Body of pancreas (tissue), 4 donors: ENCODE data around the gene ASGR1. TPM values are rescaled to one million over a fixed set of nuclear protein-coding genes. Genes with fewer than 3 reads are reported as not detected.

Experiments used
- ATAC-seq: fragments of 150-250 bp; one replicate; pipeline ENCODE4 v1.9.1; 2016
- DNase-seq, 4 donors: peaks; one replicate each; pipeline ENCODE4 v3.0.0-alpha.2; 2019
- H3K27ac ChIP-seq, 4 donors: fragments of 200-600 bp; sonication (generic); 1 replicate in 3 of 4; 2 replicates in 1 of 4; pipeline versions ENCODE4 v1.5.1 to v1.6.1; 2016 to 2019; ENCODE audit warnings: mild to moderate bottlenecking in 1 of 4, mixed read lengths in 1 of 4, moderate library complexity in 1 of 4
- H3K27me3 ChIP-seq, 2 donors: fragments of 200-600 bp; sonication (generic); one replicate each; pipeline ENCODE4 v1.6.0; 2016; ENCODE audit warnings: mild to moderate bottlenecking in 1 of 2
- H3K36me3 ChIP-seq, 2 donors: fragments of 200-600 bp; sonication (generic); replicated peaks in 1 of 2; 2 replicates each; pipeline ENCODE4 v1.5.1; 2016; ENCODE audit warnings: low read depth in 2 of 2; ENCODE audit not compliant: insufficient read depth in 1 of 2
- H3K4me1 ChIP-seq: fragments of 200-600 bp; sonication (generic); one replicate; pipeline ENCODE4 v1.6.0; 2016
- H3K4me3 ChIP-seq, 2 donors: fragments of 200-600 bp; sonication (generic); 1 replicate in 1 of 2; 2 replicates in 1 of 2; pipeline ENCODE4 v1.5.1; 2016 to 2019
- H3K9me3 ChIP-seq, 3 donors: fragments of 200-600 bp; sonication (generic); 1 replicate in 2 of 3; 2 replicates in 1 of 3; pipeline ENCODE4 v1.5.1; 2016
- POLR2A ChIP-seq, 3 donors: fragments of 450-650 bp; IDR thresholded peaks; one replicate each; pipeline ENCODE4 v1.6.1; 2016; ENCODE audit warnings: antibody characterized with exemption in 3 of 3, mild to moderate bottlenecking in 2 of 3
- WGBS, 2 donors: methylation state at CpG; one replicate each; pipeline ENCODE4 v1.1.5; 2017; 5-methylcytosine and 5-hydroxymethylcytosine counted together
- intact Hi-C: fragments of 100-400 bp; cut with DNase I; formaldehyde crosslinking; loops from one replicate; pipeline ENCODE4 v1.15.1; 2023
- total RNA-seq, 2 donors: library from RNA; depleted of rRNA; stranded (reverse); fragments of >200 nt; gene quantifications; one replicate each; pipeline ENCODE4 v1.1.0, GENCODE V29; 2016
- TF ChIP-seq, protein P1 (sequence below), 7 experiments: fragments of 450-650 bp in 4 of 7; fragments of 200-600 bp in 3 of 7; sonication (generic) in 3 of 7; IDR thresholded peaks; one replicate each; pipeline ENCODE4 v1.5.1; 2016 to 2019; ENCODE audit warnings: antibody characterized with exemption in 7 of 7

Gene ASGR1
- total RNA-seq, 2 donors from 2014 or later = 4.6 TPM; not detected in 1

DNA sequence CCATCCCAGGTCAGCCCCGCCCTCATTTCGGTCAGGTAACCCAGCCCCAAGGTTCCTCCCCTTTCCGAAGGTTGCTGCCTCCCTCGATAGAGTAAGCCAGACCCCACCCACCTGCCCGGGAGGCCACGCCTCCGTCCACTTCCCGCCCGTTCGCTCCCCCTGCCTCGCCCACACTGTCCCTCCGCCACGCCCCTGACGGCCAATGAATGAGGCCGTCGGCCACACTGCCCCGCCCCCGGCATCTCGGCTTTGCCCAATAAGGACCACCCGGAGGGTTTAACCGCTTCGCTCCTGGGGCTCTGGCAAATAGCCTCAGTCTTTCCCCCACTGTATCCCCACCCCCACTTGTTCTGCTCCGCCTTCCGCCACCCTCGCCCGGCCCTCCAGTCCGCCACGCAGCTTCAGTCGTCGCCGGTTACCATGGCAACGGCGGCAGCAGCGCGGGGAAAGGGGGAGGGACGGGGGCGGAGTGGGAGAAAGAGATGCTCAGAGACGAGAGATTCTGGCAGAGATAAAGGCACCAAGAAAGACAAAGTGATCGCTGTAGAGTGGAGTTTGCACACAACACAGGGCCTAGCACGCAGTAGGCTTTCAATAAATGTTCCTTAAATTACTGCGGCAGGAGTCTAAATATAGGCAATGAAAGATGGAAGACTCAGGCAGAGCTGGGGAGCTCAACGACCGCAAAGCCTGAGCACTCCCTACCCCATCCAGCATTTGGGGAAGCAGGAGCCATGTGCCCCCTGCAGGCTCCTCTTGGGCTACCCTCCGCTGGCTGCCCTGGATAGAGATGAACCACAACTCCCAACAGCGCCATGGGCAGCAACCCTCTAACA is 35.3 kb upstream of the ASGR1 start:
- H3K36me3 ChIP-seq = no peaks in the 10 kb centered on the region
- no peaks in the 10 kb centered on the region for H3K27me3 ChIP-seq
- intact Hi-C loops = no loop called here
- TF ChIP-seq, protein P1, sequence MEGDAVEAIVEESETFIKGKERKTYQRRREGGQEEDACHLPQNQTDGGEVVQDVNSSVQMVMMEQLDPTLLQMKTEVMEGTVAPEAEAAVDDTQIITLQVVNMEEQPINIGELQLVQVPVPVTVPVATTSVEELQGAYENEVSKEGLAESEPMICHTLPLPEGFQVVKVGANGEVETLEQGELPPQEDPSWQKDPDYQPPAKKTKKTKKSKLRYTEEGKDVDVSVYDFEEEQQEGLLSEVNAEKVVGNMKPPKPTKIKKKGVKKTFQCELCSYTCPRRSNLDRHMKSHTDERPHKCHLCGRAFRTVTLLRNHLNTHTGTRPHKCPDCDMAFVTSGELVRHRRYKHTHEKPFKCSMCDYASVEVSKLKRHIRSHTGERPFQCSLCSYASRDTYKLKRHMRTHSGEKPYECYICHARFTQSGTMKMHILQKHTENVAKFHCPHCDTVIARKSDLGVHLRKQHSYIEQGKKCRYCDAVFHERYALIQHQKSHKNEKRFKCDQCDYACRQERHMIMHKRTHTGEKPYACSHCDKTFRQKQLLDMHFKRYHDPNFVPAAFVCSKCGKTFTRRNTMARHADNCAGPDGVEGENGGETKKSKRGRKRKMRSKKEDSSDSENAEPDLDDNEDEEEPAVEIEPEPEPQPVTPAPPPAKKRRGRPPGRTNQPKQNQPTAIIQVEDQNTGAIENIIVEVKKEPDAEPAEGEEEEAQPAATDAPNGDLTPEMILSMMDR (IDR thresholded peaks at IDR 0.05) = peak in 5 of 7 experiments; percentile 37 to 56 (median 48)
- TF ChIP-seq POLR2A (IDR thresholded peaks at IDR 0.05) = no peak
- H3K4me1 ChIP-seq = peaks cover 45% of the 10 kb centered on the region
- 0 to 1% methylated on average over 22 to 45 of the region's 45 CpGs for WGBS, 2 donors
- DNase-seq = peak; percentile 96 to 98 (median 96)
- no peaks in the 10 kb centered on the region for H3K9me3 ChIP-seq
- peak overlapping the region; percentile 50 to 76 (median 69) for H3K27ac ChIP-seq
- H3K4me3 ChIP-seq = peak overlapping the region; percentile 13 to 18
- ATAC-seq = peak; percentile 85

DNA sequence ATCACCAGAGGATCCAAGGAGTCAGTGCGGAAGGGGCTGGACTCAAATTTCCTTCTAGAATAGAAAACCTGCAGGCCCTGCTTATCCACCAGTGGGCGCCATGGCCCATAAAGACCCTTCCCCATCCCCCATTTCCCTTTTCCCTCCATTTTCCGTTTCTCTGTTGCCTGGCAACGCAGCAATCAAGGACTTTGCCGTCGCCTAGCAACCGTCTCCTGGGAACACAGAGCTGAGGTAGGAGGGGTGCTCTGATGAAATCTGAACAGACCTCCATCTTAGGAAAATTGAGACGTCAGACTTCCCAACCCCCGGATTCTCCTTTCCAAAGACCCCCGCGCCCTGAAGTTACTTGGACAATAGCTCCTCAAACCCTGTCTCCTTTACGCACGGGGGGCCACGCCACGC is 34.7 kb upstream of the ASGR1 start:
- H3K27ac ChIP-seq = peak overlapping the region in 3 of 4 donors; percentile 62 to 76 (median 76)
- DNase-seq = peak; percentile 82 to 93 (median 88)
- peak; percentile 25 for ATAC-seq

DNA sequence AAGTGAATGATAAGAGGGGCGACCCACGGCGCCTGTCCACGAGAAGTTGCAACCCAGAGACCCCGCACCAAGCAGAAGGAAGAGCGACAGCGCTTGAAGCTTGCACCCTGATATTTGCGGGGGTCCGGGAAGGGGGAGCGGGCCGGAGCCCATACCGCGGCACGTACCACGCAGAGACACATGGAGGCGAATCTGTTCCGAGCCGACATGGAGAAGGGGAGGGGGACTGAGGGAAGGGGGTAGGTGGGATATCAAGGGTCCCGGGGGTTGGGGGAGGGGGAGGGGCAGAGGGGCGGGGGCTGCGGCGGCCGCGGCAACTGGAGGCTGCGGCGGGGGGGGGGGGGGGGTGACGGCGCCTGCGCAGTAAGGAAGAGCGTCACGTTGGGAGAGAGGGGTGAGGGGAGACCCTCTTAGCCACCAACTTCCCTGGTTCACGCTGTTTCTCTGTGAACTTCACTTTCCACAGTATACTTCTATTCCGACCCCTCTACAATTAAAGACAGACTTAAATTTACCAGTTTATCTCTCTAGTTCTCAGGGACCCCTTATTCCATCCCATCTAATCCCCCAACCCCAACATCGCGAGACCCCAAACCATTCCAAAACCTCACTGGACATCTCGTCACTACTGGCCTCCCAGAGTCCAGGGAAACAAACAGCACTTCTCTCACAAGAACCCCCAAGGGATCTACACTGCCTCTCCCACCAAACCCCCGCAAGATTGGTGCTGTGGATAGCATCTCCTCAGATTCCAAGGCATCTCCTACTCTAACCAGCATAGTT is 32.5 kb upstream of the ASGR1 start:
- no peaks in the 10 kb centered on the region for H3K27me3 ChIP-seq
- H3K4me3 ChIP-seq = no peak overlapping the region
- H3K4me1 ChIP-seq = peaks cover 27% of the 10 kb centered on the region
- no peak for TF ChIP-seq POLR2A (IDR thresholded peaks at IDR 0.05)
- TF ChIP-seq, protein P1 (IDR thresholded peaks at IDR 0.05) = no peak
- intact Hi-C loops = no loop called here
- no peaks in the 10 kb centered on the region for H3K9me3 ChIP-seq
- H3K27ac ChIP-seq = no peak overlapping the region
- ATAC-seq (no peak), DNase-seq (no peak)
- WGBS, 2 donors = 24 to 36% methylated on average over 23 to 31 of the region's 37 CpGs
- no peaks in the 10 kb centered on the region for H3K36me3 ChIP-seq

More for the DNA sequence above, 34.7 kb upstream of the ASGR1 start:
- TF ChIP-seq, protein P1 (IDR thresholded peaks at IDR 0.05) = peak in 6 of 7 experiments; percentile 18 to 61 (median 42)
- no peak for TF ChIP-seq POLR2A (IDR thresholded peaks at IDR 0.05)
- H3K4me3 ChIP-seq = no peak overlapping the region
- peaks cover 38% of the 10 kb centered on the region for H3K4me1 ChIP-seq
- 2 to 3% methylated on average over 11 to 15 of the region's 15 CpGs for WGBS, 2 donors
- no peaks in the 10 kb centered on the region for H3K36me3 ChIP-seq
- no peaks in the 10 kb centered on the region for H3K27me3 ChIP-seq
- intact Hi-C loops = no loop called here
- H3K9me3 ChIP-seq = no peaks in the 10 kb centered on the region

DNA sequence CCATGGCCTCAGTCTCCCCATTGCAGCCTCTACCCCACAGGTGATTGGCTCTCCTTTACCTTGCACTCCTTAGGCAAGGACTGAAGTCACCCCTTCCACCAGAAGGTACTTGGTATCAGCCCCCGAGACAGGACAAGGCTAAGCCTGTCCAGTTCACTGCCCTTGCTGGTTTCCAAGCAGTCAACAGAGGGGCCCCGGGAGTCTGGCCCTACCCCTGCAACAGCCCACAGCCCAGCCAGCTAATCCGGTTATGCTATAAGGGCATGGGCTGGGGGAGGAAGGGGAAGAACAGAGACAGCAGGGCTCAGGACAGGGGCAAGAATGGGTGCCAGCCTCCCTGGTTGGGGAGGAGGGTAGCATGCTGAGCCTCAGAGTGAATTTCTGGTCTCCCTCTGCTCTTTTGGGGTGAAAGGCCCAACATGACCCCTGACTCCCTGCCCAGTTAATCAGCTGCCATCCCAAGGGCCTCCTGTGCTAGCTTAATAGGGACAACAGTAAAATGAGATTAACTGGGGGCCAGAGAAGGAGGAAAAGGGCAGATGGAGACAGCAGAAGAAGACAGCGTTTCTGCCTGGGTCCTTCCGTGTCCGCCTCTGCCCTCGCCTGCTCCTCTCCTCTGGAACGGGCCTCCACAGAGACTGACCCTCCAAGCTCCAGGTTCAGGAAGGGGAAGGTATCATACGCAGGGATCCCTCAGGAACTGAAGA is 29.7 kb upstream of the ASGR1 start:
- WGBS, 2 donors = 72 to 78% methylated on average over 9 of the region's 9 CpGs
- intact Hi-C loops = loop anchor here (10.0 kb wide), 1 partner anchor 64 kb away; no protein-coding TSS in a partner anchor

More for the DNA sequence above, 29.7 kb upstream of the ASGR1 start:
- no peaks in the 10 kb centered on the region for H3K27me3 ChIP-seq
- H3K4me3 ChIP-seq = no peak overlapping the region
- H3K36me3 ChIP-seq = no peaks in the 10 kb centered on the region
- TF ChIP-seq, protein P1 (IDR thresholded peaks at IDR 0.05) = no peak
- no peak for TF ChIP-seq POLR2A (IDR thresholded peaks at IDR 0.05)
- no peak for ATAC-seq
- no peaks in the 10 kb centered on the region for H3K9me3 ChIP-seq
- no peak overlapping the region for H3K27ac ChIP-seq
- H3K4me1 ChIP-seq = peaks cover 13% of the 10 kb centered on the region
- peak in 1 of 4 donors; percentile 10 for DNase-seq
